HG03097 (cell line): ENCODE results near the gene RHOD.

Experiments used
- ATAC-seq: cut with Tn5 transposase; IDR thresholded peaks from one replicate; pipeline ENCODE4 v1.9.1; 2021; ENCODE audit not compliant: unreplicated experiment, low FRiP score

Gene RHOD

DNA sequence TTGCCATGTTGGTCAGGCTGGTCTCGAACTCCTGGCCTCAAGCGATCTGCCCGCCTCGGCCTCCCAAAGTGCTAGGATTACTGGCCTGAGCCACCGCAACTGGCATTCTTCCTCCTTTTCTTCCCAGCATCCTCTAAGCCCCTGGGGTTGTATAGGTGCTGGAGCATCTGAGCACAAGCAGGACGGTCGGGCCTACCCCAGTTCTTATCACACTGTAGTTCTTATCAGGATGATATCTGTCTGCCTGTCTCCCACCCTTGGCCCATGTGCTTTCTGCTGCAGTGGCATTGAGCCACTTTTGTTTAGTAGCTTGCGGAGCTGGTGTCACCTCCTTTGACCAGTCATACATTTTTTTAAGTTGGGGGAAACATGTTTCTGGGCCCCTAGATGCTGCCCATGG is 1.9 kb downstream of the RHOD start:
- no peak for ATAC-seq

DNA sequence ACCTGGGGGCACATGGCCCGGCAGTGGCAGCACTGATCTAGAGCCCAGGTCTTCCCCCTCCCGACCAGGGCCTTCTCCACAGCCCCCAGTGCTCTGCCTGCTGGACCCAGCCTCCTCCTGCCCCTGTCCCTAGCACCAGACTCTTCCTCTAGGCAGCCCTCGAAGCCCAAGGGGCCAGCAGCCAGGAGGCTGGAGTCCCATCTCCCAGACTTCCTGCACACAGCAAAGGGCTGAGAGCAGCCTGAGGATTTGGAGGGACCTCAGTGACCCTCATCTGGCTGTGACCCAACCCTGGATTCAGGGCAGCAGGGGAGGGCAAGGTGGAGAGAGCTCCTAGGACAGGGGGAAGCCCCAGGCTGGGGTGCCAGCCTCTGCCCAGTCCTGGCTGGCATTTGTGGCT is 3.0 kb downstream of the RHOD start:
- no peak for ATAC-seq

DNA sequence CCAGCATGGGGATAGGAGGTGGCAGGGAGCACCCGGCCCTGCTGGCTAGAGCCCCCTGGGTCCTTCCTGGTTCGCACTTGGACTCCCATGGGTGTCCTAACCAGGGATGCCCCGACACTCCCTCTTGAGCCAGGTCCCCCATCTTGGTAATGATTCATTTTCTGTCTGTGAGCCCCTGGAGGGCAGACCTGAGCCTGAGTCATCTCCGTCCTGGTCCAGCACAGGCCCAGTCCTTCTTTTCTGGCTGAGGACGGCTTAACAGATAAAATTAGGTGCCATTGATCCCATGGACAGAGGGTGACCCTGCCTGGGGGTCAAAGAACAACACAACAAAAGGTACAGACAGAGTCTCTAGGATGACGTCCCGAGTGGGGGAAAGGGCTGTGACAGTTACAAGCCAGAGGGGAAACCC is 3.5 kb downstream of the RHOD start:
- no peak for ATAC-seq

DNA sequence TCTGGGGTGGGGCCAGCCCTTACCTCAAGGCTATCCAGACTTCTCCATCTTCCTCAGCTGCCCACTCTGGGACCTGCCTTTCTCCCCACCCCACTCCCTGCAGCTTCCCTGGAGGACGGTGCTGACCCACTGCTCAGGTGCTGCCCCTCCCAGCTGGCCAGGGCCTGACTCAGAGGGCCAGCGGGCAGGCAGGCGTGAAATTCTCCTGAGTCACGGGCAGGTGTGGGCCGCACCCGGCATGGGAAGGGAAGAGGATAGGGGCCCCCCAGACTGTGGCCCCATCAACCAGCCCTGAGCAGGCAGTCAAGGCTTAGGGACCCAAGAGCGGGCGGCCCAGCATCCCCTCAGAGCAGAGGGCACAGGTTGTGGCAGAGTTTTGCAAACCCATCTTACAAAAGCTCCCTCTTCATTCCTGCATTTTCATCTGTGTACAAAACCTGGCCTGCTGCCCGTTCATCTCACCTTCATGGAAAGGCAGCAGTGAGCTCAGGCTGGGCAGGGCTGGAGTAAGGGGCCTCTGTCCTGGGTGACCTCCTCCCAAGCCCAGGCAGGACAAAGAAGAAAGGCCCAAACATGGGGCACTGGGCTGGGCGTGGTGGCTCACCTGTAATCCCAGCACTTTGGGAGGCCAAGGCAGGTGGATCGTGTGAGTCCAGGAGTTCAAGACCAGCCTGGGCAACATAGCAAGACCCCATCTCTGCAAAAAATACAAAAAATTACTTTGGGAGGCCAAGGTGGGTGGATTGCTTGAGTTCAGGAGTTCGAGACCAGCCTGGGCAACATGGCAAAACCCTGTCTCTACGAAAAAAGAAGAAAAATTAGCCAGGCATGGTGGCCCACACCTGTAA is 6.1 kb downstream of the RHOD start:
- no peak for ATAC-seq

DNA sequence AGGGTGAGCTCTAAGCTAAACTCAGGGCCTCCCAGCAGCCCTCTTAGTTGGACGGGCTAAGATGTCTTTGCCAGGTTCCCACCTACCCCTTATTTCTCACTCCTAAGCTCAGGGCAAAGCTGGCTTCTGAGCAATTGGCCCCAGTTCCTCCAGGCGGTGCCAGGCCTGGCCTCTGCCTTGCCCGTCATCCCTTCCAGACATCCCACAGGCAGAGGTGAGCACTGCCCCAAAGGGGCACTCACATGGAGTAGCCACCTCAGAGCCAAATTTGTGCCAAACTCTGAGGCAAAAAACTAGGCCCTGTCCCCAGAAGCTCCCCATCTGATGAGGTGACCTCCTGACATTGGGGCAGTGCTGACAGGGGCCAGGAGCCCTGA is 9.7 kb downstream of the RHOD start:
- ATAC-seq = no peak

DNA sequence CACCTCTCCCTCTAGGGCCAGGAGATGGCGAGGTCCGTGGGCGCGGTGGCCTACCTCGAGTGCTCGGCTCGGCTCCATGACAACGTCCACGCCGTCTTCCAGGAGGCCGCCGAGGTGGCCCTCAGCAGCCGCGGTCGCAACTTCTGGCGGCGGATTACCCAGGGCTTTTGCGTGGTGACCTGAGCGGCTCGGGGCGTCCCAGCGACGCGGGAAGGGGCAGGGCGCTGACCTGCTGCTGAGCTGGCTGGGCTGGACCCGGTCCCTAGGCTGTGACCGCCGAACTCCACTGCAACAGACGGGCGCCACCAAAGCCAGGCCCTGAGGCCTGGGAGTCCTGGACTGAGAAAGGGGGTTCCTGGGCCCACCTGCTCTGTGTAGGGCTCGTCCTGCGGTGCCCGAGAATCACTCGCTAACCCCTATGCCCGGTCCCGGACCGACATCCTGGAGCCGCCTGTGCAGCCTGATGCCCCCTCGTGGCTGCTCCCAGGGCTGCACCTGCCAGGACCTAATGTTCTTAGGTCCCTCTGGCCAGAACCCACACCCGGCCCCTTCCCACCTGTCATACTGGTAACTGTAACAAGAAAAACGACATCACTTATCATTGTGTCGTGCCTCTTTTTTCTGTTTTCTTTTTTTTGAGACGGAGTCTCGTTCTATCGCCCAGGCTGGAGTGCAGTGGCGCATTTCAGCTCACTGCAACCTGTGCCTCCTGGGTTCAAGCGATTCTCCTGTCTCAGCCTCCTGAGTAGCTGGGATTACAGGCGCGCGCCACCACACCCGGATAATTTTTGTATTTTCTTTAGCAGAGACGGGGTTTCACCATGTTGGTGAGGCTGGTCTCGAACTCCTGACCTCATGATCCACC is 15.0 kb downstream of the RHOD start:
- no peak for ATAC-seq

DNA sequence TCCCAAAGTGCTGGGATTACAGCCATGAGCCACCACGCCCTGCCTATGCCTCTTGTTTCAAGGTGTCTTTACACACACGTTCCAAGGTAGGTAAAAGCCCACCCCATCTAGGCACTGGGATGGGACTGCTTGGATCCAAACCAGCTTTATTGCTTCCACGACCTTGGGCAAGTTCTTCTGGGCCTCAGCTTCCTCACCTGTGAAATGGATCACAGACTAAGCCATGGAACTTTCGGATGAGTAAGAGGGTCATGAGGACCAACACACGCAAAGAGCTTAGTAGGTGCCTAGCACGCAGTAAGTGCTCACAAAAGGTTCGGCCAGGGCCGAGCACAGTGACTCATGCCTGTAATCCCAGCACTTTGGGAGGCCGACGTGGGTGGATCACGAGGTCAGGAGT is 15.6 kb downstream of the RHOD start:
- ATAC-seq = no peak

DNA sequence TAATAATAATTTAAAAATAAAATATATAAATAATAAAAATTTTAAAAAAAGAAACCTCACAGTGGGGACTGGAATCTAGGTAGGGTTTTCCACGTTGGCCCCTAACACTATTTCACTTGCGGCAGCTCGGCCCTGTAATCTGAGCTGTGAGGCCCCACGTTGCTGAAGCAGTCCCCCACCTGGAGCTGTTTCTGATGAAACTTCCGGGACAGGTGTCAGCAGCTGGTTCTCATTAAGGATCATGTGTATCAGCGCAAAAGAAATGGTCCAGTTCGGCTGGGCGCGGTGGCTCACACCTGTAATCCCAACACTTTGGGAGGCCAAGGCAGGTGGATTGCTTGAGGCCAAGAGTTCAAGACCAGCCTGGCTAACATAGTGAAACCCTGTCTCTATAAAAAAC is 17.3 kb downstream of the RHOD start:
- no peak for ATAC-seq

DNA sequence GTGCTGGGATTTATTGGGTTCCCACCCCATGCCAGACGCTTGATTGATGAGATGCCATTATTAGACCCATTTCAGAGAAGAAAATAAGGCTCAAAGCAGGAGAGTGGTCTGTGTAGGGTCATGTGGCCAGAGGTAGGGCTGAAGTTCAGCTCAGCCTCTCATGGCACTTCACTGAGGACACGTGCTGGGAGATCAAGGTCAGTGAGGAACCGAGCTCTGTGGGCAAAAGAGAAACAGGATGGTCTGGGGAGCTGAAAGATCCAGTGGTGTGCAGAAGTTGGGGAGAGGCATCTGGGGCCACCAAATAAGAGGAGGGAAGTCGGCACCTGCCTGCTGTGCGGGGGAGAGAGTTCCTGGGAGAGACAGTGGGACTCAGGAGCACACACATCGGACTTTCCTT is 19.6 kb downstream of the RHOD start:
- ATAC-seq = no peak

DNA sequence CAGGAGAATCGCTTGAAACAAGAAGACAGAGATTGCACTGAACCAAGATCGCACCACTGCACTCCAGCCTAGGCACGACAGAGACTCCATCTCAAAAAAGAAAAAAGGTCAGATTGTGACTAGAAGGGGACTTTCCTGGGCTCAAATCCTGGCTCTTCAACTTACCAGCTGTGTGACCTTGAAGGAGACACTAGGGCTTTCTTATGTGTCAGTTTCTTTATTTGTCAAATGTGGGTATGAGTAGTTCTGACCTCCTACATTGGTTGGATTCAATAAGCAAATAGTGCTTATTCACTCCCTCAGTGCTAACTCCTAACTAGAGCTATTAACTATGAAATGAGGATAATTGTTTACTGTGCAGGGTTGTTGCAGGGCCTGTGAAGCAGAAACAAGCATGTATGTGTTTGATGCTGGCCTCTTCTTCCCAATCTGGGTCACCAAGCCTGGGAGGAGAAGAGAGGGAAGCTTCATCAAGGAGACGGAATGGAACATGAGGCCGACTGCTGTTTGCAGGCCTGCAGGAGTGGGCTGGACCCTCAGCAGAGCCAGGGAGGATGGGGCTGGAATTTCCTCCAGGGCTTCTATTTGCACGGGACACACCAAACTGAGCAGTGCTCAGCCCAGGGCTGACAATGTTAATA is 22.5 kb downstream of the RHOD start:
- ATAC-seq = no peak

DNA sequence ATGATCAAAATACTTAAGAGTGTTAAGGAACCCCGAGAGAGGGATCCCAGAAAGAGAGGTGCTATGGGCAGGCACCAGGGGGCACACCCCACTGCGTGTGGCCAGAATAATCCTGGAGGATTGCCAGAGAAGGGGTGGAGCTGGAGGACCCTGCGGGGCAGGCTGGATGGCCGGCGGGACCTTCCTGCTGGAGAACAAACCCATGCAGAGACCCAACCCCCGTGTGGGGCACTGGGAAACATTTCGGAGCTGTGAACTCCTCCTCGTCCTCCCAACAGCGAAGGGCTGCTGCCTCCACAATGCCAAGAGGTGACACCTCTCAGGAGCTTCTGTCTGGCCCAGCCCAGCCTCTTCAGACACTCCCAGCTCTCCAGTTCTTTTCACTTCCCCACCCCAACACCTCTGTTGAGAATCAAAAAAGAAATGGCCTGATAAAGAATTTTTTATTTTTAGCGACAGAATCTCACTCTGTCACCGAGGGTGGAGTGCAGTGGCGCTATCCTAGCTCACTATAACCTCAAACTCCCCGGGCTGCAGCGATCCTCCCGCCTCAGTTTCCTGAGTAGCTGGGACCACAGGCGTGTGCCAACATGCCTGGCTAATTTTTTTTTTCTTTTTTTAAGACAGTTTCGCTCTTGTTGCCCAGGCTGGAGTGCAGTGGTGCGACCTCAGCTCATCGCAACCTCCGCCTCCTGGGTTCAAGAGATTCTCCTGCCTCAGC is 25.6 kb downstream of the RHOD start:
- no peak for ATAC-seq

DNA sequence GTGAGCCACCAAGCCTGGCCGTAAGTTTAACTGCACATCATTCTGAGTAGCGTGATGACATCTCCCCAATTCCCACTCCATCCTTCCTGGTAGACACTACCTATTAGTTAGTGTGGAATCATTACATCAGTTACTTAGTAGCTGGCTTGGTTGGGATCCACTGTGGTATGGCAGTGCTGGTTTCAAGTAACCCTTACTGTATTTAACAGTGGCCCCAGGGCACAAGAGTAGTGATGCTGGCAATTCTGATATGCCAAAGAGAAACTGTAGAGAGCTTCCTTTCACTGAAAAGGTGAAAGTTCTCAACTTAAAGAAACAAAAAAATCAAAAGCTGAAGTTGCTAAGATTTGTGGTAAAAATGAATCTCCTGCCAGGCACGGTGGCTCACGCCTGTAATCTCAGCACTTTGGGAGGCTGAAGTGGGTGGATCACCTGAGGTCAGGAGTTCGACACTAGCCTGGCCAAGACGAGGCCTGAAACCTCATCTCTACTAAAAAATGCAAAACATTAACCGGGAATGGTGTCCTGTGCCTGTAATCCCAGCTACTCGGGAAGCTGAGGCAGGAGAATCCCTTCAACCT is 27.2 kb downstream of the RHOD start:
- ATAC-seq = no peak

DNA sequence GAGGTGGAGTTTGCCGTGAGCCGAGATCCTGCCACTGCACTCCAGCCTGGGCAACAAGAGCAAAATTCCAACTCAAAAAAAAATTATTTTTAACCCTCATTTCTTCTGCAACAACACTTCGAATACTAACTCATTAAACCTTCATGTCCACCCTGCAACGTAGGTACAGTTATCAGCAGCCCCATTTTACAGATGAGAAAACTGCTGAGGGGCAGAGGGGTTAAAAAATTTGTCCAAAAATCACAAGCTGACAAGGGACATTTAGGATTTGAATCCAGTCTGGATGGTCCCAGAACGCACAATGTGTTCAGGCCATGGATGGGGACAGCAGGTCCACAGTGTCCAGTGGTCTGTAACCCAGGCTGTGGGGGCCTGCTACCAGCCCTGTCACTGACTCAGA is 29.0 kb downstream of the RHOD start:
- ATAC-seq = no peak

DNA sequence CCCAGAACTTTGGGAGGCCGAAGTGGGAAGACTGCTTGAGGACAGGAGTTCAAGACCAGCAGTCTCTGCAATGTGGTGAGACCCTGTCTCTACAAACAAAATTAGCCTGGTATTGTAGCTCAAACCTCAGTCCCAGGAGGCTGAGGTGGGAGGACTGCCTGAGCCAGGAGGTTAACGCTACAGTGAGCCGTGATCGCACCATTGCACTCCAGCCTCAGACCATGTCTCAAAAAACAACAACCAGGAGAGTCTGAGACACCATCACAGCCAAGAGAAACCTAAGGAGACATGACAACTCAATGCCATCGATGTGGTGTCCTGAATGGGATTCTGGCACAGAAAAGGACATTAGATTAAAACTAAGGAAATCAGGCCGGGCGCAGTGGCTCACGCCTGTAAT is 34.1 kb downstream of the RHOD start:
- ATAC-seq = no peak

DNA sequence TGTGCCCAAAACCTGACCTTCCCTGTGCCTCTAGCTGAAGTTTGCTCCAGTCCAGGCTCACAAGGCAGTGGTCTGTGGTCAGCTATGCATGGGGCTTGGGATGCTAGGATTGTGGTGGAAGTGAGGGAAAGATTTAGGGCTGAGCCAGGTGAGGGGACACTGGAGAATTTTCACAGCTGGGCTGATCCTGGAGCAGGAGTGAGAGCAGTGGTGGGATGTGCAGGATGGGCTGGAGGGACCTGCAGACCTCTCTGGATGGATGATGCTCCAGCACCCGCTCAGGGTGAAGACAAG is 38.5 kb downstream of the RHOD start:
- ATAC-seq = no peak

DNA sequence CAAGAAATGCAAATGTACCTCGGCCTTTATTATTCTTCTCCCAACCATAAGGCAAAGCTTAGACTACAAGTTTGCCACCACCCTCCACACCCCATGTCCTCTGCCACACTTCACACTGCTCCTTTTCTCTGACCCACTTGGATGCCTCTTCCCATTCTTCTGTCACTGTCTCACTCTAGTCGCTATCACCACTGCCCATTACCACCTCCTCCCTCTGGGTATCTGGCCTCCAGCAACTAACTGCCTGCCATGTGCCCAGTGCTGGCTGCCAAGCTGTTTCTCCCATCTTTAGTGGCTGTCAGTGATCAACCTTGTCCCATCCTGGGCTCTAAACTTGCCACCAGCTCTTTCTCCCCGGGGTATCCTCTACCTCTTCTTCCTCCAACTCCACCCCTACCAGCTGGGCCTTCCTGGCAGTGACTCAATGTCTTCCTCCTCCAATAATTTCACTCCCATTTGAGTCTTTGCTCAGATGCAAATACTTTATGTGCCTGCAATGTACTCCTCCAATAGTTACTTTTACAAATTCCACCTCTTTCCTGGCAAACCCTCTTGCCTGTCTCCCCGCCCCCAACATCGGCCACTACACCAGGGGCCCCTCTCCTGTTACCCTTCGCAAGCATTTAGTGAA is 42.3 kb downstream of the RHOD start:
- no peak for ATAC-seq

DNA sequence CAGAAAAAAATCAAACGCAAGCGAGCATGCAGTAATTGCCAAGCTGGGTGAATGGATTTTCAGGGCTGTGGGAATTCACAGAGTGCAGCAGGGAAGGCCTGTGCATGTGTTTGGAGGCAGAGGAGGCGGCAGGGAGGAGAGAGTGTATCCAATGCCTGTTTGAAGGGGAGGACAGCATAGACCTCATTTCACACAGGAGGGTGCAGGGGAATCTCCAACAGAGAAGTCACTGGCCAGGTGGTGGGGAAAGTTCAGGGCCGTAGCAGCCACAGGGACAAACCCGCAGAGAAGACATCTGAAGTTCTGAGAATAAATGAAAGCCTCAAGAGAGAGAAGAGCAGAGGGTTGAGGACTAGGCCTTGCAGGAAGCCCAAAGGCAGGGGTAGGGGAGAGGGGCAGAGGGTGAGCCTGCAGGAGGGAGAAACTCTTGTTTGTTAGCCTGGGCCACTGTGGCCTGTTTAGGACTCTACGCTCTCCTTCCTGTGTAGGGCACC is 43.2 kb downstream of the RHOD start:
- ATAC-seq = no peak

DNA sequence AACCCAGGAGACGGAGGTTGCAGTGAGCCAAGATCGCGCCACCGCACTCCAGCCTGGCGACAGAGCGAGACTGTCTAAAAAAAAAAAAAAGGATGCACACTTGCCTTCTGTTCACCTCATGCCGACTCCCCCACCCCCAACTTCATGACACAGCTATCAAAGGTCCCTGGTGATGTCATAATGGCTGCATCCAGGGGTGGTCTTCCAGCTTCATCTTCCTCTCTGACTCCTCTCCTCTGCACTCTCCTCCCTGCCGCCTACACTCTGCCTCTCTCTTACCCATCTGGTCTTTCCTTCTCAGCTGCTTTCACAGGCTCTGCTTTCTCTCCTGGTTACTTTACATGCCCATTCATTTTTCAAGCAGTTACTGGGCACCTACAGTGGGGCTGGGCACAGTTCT is 46.0 kb downstream of the RHOD start:
- ATAC-seq = no peak

DNA sequence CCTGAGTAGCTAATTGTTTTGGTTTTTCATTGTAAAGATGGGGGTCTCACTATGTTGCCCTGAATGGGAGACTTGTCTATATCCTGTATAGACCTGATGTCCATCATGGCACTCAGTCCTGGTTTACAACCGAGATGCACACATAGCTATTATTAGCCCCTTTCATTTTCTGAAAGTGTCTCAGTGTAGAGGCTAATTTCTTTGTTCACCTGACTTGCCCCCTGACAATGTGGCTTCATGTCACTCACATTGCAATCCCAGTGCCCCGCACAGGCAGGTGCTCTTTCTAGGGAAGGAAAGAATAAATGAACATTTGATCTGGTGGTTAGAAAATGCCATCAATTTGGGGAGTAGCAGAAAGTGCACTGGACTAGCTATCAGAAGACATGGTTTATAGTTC is 49.3 kb downstream of the RHOD start:
- no peak for ATAC-seq

DNA sequence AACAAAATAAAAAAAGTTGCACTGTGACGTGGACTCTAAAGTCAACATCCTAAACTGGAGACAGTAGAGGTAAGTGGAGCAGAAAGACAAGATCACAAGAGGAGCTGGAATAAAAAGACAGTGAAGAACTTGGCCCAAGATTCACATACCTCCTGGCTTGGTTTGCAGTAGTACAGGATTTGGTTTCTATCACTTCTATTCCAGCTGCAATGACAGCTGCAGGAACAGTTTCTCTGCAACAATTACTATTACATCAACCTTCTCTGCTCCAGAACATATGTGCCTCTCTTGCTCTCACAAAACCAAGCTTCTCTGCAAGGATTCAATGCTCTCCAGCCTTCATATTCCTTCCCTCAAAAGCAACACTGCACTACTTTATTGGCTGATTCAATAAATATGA is 54.6 kb downstream of the RHOD start:
- ATAC-seq = no peak
